ENCODE data around the gene CAVIN2. TPM values are rescaled to one million over a fixed set of nuclear protein-coding genes. Genes with fewer than 3 reads are reported as not detected.

Gene CAVIN2
- total RNA-seq, 2 experiments from 2014 or later = 0.14 to 0.16 TPM

DNA sequence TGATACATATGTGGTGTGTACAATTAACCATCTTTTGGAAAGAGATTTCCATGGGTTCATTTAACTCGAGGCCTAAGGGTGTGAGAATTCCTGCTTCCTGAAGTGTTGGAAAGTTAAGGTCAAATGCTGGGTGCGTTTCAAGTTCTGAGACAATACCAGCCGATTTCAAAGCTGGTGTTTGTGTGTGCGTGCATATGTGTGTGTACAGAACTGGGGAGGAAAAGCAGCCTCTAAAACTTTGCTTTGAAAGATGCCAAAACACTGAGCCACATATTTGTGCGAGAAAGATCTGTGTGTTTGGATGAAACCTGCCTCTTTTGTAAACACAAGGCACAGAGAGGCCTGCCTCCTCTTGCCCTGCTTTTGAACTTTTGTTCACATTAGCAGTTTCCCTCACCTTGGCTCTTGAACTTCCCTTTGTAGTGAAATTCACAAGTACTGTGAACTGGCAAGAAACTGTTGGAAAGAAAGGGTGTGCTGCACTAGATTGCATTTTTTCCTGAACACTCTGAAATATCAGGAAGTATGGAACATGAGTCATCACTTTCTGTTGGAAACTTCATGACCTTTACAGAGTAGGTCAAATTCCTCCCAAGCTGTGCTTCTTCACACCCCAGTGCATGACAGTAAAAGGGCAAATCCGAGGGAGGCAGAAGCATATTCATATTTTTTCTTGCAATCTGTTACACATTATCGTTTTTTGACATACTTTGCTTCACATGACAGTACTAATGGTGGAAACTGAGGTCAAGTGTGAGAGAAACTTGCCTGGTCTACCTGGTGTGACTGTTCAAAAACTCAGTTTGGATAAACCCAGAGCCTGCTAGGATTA, 20.0 kb upstream of the CAVIN2 start:
- H3K9me3 Mint-ChIP-seq = no peaks in the 10 kb centered on the region
- no peak overlapping the region for H3K27ac ChIP-seq (ENCODE audit: low read depth in 1 of 2, low read length in 2 of 2)
- no peaks in the 10 kb centered on the region for H3K4me1 Mint-ChIP-seq (ENCODE audit: low read depth)
- DNase-seq (no peak), ATAC-seq (ENCODE audit: poor library complexity) (no peak)
- H3K27me3 Mint-ChIP-seq = peaks cover 4% of the 10 kb centered on the region
- CTCF ChIA-PET = no interaction called here
- intact Hi-C loops (cut with DNase I, micrococcal nuclease) = no loop called here
- no peaks in the 10 kb centered on the region for H3K9me3 ChIP-seq (ENCODE audit: control insufficient read depth in 1 of 2, insufficient read depth in 1 of 2, low read length in 2 of 2)
- H3K36me3 Mint-ChIP-seq (ENCODE audit: low read depth) = no peaks in the 10 kb centered on the region
- H3K4me1 ChIP-seq (ENCODE audit: insufficient read depth, low read length) = no peaks in the 10 kb centered on the region
- TF ChIP-seq, protein P1, sequence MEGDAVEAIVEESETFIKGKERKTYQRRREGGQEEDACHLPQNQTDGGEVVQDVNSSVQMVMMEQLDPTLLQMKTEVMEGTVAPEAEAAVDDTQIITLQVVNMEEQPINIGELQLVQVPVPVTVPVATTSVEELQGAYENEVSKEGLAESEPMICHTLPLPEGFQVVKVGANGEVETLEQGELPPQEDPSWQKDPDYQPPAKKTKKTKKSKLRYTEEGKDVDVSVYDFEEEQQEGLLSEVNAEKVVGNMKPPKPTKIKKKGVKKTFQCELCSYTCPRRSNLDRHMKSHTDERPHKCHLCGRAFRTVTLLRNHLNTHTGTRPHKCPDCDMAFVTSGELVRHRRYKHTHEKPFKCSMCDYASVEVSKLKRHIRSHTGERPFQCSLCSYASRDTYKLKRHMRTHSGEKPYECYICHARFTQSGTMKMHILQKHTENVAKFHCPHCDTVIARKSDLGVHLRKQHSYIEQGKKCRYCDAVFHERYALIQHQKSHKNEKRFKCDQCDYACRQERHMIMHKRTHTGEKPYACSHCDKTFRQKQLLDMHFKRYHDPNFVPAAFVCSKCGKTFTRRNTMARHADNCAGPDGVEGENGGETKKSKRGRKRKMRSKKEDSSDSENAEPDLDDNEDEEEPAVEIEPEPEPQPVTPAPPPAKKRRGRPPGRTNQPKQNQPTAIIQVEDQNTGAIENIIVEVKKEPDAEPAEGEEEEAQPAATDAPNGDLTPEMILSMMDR (IDR thresholded peaks at IDR 0.05) = no peak
- no peaks in the 10 kb centered on the region for H3K27me3 ChIP-seq (ENCODE audit: control insufficient read depth in 1 of 2, insufficient read depth in 2 of 2, low read length in 2 of 2)
- H3K36me3 ChIP-seq (ENCODE audit: insufficient read depth, low read length) = no peaks in the 10 kb centered on the region
- no peak overlapping the region for H3K4me3 Mint-ChIP-seq
- H3K4me3 ChIP-seq (ENCODE audit: low read length) = no peak overlapping the region
- no peak overlapping the region for H3K27ac Mint-ChIP-seq
- POLR2A ChIA-PET = no interaction called here

DNA sequence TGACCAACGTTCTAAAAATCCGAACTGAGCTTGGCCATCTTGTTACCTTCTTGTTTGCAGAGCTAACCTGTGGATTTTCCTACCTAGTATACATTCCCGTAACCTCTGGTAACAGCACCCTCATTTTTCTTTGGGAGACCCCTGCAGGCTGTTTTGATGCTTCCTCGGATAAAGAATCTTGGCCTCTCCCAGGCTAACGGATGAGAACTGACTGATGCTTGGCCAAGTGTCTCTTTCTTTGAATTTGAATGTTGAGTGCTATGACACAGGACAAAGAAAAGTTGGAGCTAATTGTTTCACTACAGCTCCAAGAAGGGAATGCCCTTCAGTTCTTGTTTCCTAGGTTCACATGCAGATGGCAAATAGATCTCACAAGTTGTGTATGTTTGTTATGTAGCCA, 19.3 kb upstream of the CAVIN2 start:
- H3K27ac ChIP-seq (ENCODE audit: low read depth in 1 of 2, low read length in 2 of 2) = no peak overlapping the region
- H3K36me3 ChIP-seq (ENCODE audit: insufficient read depth, low read length) = no peaks in the 10 kb centered on the region
- H3K27me3 ChIP-seq (ENCODE audit: control insufficient read depth in 1 of 2, insufficient read depth in 2 of 2, low read length in 2 of 2) = no peaks in the 10 kb centered on the region
- no peaks in the 10 kb centered on the region for H3K9me3 ChIP-seq (ENCODE audit: control insufficient read depth in 1 of 2, insufficient read depth in 1 of 2, low read length in 2 of 2)
- CTCF ChIA-PET = no interaction called here
- Mint-ChIP-seq H3K27ac (no peak overlapping the region), H3K9me3 (no peaks in the 10 kb centered on the region), H3K36me3 (ENCODE audit: low read depth) (no peaks in the 10 kb centered on the region), H3K4me3 (no peak overlapping the region), H3K27me3 (peaks cover 4% of the 10 kb centered on the region), H3K4me1 (ENCODE audit: low read depth) (no peaks in the 10 kb centered on the region)
- no peak for DNase-seq
- TF ChIP-seq, protein P1 (IDR thresholded peaks at IDR 0.05) = no peak
- H3K4me3 ChIP-seq (ENCODE audit: low read length) = no peak overlapping the region
- intact Hi-C loops (cut with DNase I, micrococcal nuclease) = no loop called here
- POLR2A ChIA-PET = no interaction called here
- no peak for ATAC-seq (ENCODE audit: poor library complexity)
- no peaks in the 10 kb centered on the region for H3K4me1 ChIP-seq (ENCODE audit: insufficient read depth, low read length)

DNA sequence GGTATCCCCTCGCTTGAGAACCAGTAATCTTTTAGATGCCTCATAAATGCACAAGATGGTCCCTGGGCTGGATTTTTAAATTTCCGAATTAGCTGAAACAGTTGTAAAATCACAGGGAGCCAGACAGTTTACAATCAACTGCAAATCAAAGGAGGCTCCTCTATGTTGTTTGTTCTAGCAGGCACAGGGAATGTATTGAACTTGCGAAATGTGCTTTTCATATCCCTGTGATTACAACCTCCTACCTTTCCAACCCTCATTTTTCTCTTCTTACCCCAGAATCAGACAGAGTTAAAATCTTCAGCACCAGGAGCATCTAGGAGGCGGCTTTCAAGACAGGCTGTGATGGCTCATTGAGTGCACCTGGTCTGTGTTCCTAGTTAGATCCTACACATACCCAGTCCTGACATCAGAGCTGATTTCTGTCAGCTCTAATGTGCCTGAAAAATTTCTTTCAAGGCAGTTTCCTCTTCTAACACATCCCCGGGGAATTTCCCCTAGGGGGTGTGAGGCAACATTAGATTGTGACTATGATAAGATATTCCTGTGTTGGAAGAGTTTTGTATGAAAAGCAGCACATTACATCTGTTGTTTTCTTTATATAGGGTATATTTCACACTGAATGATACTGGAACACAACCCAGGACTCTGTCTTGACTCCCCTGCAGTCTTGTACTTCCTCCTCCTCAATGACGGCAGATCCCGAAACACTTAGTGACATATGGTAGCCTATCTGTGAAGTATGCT, 17.9 kb upstream of the CAVIN2 start:
- POLR2A ChIA-PET = no interaction called here
- H3K9me3 Mint-ChIP-seq = no peaks in the 10 kb centered on the region
- intact Hi-C loops (cut with DNase I, micrococcal nuclease) = no loop called here
- no peaks in the 10 kb centered on the region for H3K36me3 ChIP-seq (ENCODE audit: insufficient read depth, low read length)
- DNase-seq = no peak
- no peaks in the 10 kb centered on the region for H3K9me3 ChIP-seq (ENCODE audit: control insufficient read depth in 1 of 2, insufficient read depth in 1 of 2, low read length in 2 of 2)
- no peak overlapping the region for H3K4me3 ChIP-seq (ENCODE audit: low read length)
- ATAC-seq (ENCODE audit: poor library complexity) = no peak
- CTCF ChIA-PET = no interaction called here
- H3K27ac Mint-ChIP-seq = no peak overlapping the region
- no peaks in the 10 kb centered on the region for H3K27me3 ChIP-seq (ENCODE audit: control insufficient read depth in 1 of 2, insufficient read depth in 2 of 2, low read length in 2 of 2)
- no peaks in the 10 kb centered on the region for H3K4me1 ChIP-seq (ENCODE audit: insufficient read depth, low read length)
- TF ChIP-seq, protein P1 (IDR thresholded peaks at IDR 0.05) = no peak
- H3K27ac ChIP-seq (ENCODE audit: low read depth in 1 of 2, low read length in 2 of 2) = no peak overlapping the region
- no peaks in the 10 kb centered on the region for H3K4me1 Mint-ChIP-seq (ENCODE audit: low read depth)
- H3K4me3 Mint-ChIP-seq = no peak overlapping the region
- H3K36me3 Mint-ChIP-seq (ENCODE audit: low read depth) = no peaks in the 10 kb centered on the region
- H3K27me3 Mint-ChIP-seq = peaks cover 2% of the 10 kb centered on the region
